H9 (cell line): ENCODE measurements around the gene C16orf89. TPM values are rescaled to one million over a fixed set of nuclear protein-coding genes. Genes with fewer than 3 reads are reported as not detected.
A peak's percentile ranks its signal among the peaks of the same experiment; 100 is the strongest.

ENCODE experiments used
- DNase-seq: peaks from one replicate; pipeline ENCODE4 v3.0.0-alpha.2; 2017
- H2AFZ ChIP-seq: one replicate; pipeline ENCODE4 v1.6.1; 2013; ENCODE audit warnings: mild to moderate bottlenecking, low read length, control low read depth, moderate library complexity
- H2AK5ac ChIP-seq: 2 replicates; pipeline ENCODE4 v1.6.1; 2013; ENCODE audit warnings: low read length, control low read depth, mixed read lengths; ENCODE audit not compliant: insufficient read length
- H2BK120ac ChIP-seq: one replicate; pipeline ENCODE4 v1.6.1; 2013; ENCODE audit warnings: low read depth, mild to moderate bottlenecking, low read length, control low read depth, inconsistent platforms; ENCODE audit not compliant: poor library complexity, severe bottlenecking
- H2BK12ac ChIP-seq: 2 replicates; pipeline ENCODE4 v1.6.1; 2013; ENCODE audit warnings: low read length, control low read depth, mixed read lengths, low read depth; ENCODE audit not compliant: insufficient read length
- H2BK15ac ChIP-seq: 2 replicates; pipeline ENCODE4 v1.6.1; 2013; ENCODE audit warnings: low read depth, low read length, control low read depth
- H2BK20ac ChIP-seq: one replicate; pipeline ENCODE4 v1.6.1; 2013; ENCODE audit warnings: low read depth, mild to moderate bottlenecking, low read length, control low read depth, inconsistent platforms; ENCODE audit not compliant: poor library complexity, severe bottlenecking
- H2BK5ac ChIP-seq: 2 replicates; pipeline ENCODE4 v1.6.1; 2013; ENCODE audit warnings: low read length, control low read depth, mixed read lengths; ENCODE audit not compliant: insufficient read length
- H3K14ac ChIP-seq: 2 replicates; pipeline ENCODE4 v1.6.1; 2013; ENCODE audit warnings: low read length, control low read depth; ENCODE audit not compliant: insufficient read depth
- H3K18ac ChIP-seq: 2 replicates; pipeline ENCODE4 v1.6.1; 2013; ENCODE audit warnings: low read depth, mild to moderate bottlenecking, mixed read lengths, low read length, control low read depth; ENCODE audit not compliant: insufficient read length
- H3K23ac ChIP-seq: 2 replicates; pipeline ENCODE4 v1.6.1; 2013; ENCODE audit warnings: low read length, control low read depth, mixed read lengths, low read depth; ENCODE audit not compliant: insufficient read length
- H3K23me2 ChIP-seq: 2 replicates; pipeline ENCODE4 v1.6.1; 2013; ENCODE audit warnings: low read depth, mild to moderate bottlenecking, mixed read lengths, low read length, control low read depth; ENCODE audit not compliant: insufficient read length, poor library complexity, severe bottlenecking
- H3K27ac ChIP-seq: 2 replicates; pipeline ENCODE4 v1.5.1; 2013; ENCODE audit warnings: low read length, control low read depth, mixed read lengths, low read depth; ENCODE audit not compliant: insufficient read length
- H3K27me3 ChIP-seq: 2 replicates; pipeline ENCODE4 v1.6.1; 2013; ENCODE audit warnings: low read length, control low read depth, inconsistent platforms; ENCODE audit not compliant: insufficient read depth
- H3K4ac ChIP-seq: 2 replicates; pipeline ENCODE4 v1.6.1; 2013; ENCODE audit warnings: low read depth, mild to moderate bottlenecking, control low read depth, inconsistent platforms, low read length, moderate library complexity
- H3K4me1 ChIP-seq: 2 replicates; pipeline ENCODE4 v1.6.1; 2013; ENCODE audit warnings: low read length, control low read depth, inconsistent platforms; ENCODE audit not compliant: insufficient read depth
- H3K4me2 ChIP-seq: 2 replicates; pipeline ENCODE4 v1.6.1; 2013; ENCODE audit warnings: low read length, control low read depth, mixed read lengths; ENCODE audit not compliant: insufficient read length, insufficient read depth
- H3K56ac ChIP-seq: 2 replicates; pipeline ENCODE4 v1.6.1; 2013; ENCODE audit warnings: low read depth, mild to moderate bottlenecking, mixed read lengths, low read length, control low read depth; ENCODE audit not compliant: insufficient read length
- H3K79me1 ChIP-seq: 2 replicates; pipeline ENCODE4 v1.6.1; 2013; ENCODE audit warnings: low read depth, mild to moderate bottlenecking, moderate library complexity, low read length, control low read depth, inconsistent platforms; ENCODE audit not compliant: insufficient read depth, poor library complexity, severe bottlenecking
- H3K79me2 ChIP-seq: 2 replicates; pipeline ENCODE4 v1.6.1; 2013; ENCODE audit warnings: low read length, control low read depth, inconsistent platforms; ENCODE audit not compliant: insufficient read depth
- H3K9ac ChIP-seq: 2 replicates; pipeline ENCODE4 v1.6.1; 2013; ENCODE audit warnings: low read length, control low read depth, mixed read lengths; ENCODE audit not compliant: insufficient read length; ENCODE audit errors: extremely low read depth
- H3K9me3 ChIP-seq: one replicate; pipeline ENCODE4 v1.6.1; 2013; ENCODE audit warnings: low read depth, low read length, inconsistent platforms; ENCODE audit not compliant: control insufficient read depth
- H3T11ph ChIP-seq: one replicate; pipeline ENCODE4 v1.6.1; 2013; ENCODE audit warnings: mild to moderate bottlenecking, low read length, control low read depth, inconsistent platforms
- H4K20me1 ChIP-seq: one replicate; pipeline ENCODE4 v1.6.1; 2013; ENCODE audit not compliant: control insufficient read depth, insufficient read length, insufficient read depth
- H4K5ac ChIP-seq: 2 replicates; pipeline ENCODE4 v1.6.1; 2013; ENCODE audit warnings: low read depth, mild to moderate bottlenecking, mixed read lengths, low read length, control low read depth; ENCODE audit not compliant: insufficient read length
- H4K8ac ChIP-seq: replicated peaks from 2 replicates; pipeline ENCODE4 v1.6.1; 2013; ENCODE audit warnings: low read length, control low read depth, mixed read lengths, low read depth; ENCODE audit not compliant: insufficient read length
- H4K91ac ChIP-seq: 2 replicates; pipeline ENCODE4 v1.6.1; 2013; ENCODE audit warnings: low read depth, mild to moderate bottlenecking, moderate library complexity, mixed read lengths, low read length, control low read depth; ENCODE audit not compliant: insufficient read length
- H3K27ac Mint-ChIP-seq, 3 experiments: 2 replicates in 2 of 3; 3 replicates in 1 of 3; pipeline ENCODE4 v1.8.0; 2020 to 2021; ENCODE audit warnings: mixed read lengths in 3 of 3, mild to moderate bottlenecking in 1 of 3, moderate library complexity in 1 of 3
- H3K27me3 Mint-ChIP-seq: 2 replicates; pipeline ENCODE4 v1.8.0; 2021; ENCODE audit warnings: low read depth, mild to moderate bottlenecking, moderate library complexity, mixed read lengths
- H3K36me3 Mint-ChIP-seq, 3 experiments: 2 replicates in 2 of 3; 3 replicates in 1 of 3; pipeline ENCODE4 v1.8.0; 2020 to 2021; ENCODE audit warnings: low read depth in 3 of 3, mixed read lengths in 3 of 3; ENCODE audit not compliant: insufficient read depth in 1 of 3
- H3K4me1 Mint-ChIP-seq, 2 experiments: 2 replicates each; pipeline ENCODE4 v1.8.0; 2020; ENCODE audit warnings: mixed read lengths in 2 of 2
- H3K4me3 Mint-ChIP-seq, 2 experiments: 2 replicates in 1 of 2; 3 replicates in 1 of 2; pipeline ENCODE4 v1.8.0; 2020 to 2021; ENCODE audit warnings: mild to moderate bottlenecking in 2 of 2, mixed read lengths in 2 of 2, moderate library complexity in 1 of 2
- H3K9me3 Mint-ChIP-seq, 2 experiments: 2 replicates in 1 of 2; 3 replicates in 1 of 2; pipeline ENCODE4 v1.8.0; 2020; ENCODE audit warnings: mild to moderate bottlenecking in 2 of 2, mixed read lengths in 2 of 2, moderate library complexity in 1 of 2
- WGBS: extraction: QIAGEN DNeasy Blood & Tissue Kit; methylation state at CpG from one replicate; pipeline ENCODE4 v1.1.7; 2013; ENCODE audit warnings: missing lambda C conversion rate, low lambda C conversion rate, mixed read lengths; ENCODE audit not compliant: insufficient read length; ENCODE audit errors: extremely low coverage; 5-methylcytosine and 5-hydroxymethylcytosine counted together
- total RNA-seq: library from RNA; stranded (reverse); gene quantifications from 2 replicates; pipeline ENCODE4 v1.2.1, GENCODE V29; 2021
- TF ChIP-seq, protein P1 (sequence below): fragments of 200-600 bp; sonication (generic); conservative IDR thresholded peaks from 3 replicates; pipeline ENCODE4 v1.8.0; 2021; ENCODE audit warnings: antibody characterized with exemption, mild to moderate bottlenecking

Gene C16orf89
- total RNA-seq, 1 experiment from 2014 or later = 2.5 TPM

DNA sequence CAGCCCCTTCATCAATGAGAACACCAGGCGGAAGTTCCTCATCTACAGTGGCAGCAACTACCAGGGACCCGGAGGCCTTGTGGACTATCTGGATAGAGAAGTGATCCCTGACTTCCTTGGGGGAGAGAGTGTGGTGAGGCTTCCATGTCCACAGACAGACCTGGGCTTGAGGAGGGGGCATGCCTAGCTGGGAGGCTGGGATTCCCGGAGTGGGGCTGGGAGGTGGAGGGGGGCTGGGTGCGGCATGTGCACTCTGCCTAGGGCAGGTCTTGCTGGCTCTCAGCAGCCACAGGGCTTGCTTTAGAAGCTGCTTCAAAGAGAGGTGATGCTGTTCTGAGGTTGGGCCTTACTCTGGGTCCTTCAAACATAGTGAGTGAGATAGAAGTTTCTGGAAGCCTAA, 59.8 kb downstream of the C16orf89 start:
- H3K27me3 ChIP-seq = no peaks in the 10 kb centered on the region
- no peaks in the 10 kb centered on the region for H3K79me2 ChIP-seq
- no peaks in the 10 kb centered on the region for H3K79me1 ChIP-seq
- no peak overlapping the region for H3K27ac ChIP-seq
- Mint-ChIP-seq H3K4me1 (peaks cover 6 to 7% of the 10 kb centered on the region in 2 experiments), H3K9me3 (peaks cover 2 to 4% of the 10 kb centered on the region in 2 experiments; a peak in 3 of 5 replicates), H3K4me3 (no peak overlapping the region), H3K27me3 (peaks cover 3% of the 10 kb centered on the region; the same call in 1 of the 2 replicates), H3K36me3 (peaks cover 0 to 4% (median 2%) of the 10 kb centered on the region in 3 experiments; a peak in 3 of 7 replicates), H3K27ac (peak overlapping the region in 2 of 3 experiments; percentile 32 to 65; a peak in 1 of 7 replicates)
- no peak overlapping the region for H3K56ac ChIP-seq
- no peak overlapping the region for H2BK15ac ChIP-seq
- H3K4ac ChIP-seq = no peak overlapping the region
- WGBS = no CpG with 5 or more reads among the region's 4 CpGs
- no peak overlapping the region for H2BK5ac ChIP-seq
- H3K4me2 ChIP-seq = no peak overlapping the region
- no peak overlapping the region for H3K14ac ChIP-seq
- no peak overlapping the region for H4K91ac ChIP-seq
- H2BK20ac ChIP-seq = no peak overlapping the region
- no peak overlapping the region for H4K8ac ChIP-seq
- no peaks in the 10 kb centered on the region for H4K20me1 ChIP-seq
- H3K4me1 ChIP-seq = no peaks in the 10 kb centered on the region
- H2BK12ac ChIP-seq = no peak overlapping the region
- no peak overlapping the region for H2AFZ ChIP-seq
- H3K9ac ChIP-seq = no peak overlapping the region
- no peak overlapping the region for H3K18ac ChIP-seq
- H2AK5ac ChIP-seq = no peak overlapping the region
- TF ChIP-seq, protein P1, sequence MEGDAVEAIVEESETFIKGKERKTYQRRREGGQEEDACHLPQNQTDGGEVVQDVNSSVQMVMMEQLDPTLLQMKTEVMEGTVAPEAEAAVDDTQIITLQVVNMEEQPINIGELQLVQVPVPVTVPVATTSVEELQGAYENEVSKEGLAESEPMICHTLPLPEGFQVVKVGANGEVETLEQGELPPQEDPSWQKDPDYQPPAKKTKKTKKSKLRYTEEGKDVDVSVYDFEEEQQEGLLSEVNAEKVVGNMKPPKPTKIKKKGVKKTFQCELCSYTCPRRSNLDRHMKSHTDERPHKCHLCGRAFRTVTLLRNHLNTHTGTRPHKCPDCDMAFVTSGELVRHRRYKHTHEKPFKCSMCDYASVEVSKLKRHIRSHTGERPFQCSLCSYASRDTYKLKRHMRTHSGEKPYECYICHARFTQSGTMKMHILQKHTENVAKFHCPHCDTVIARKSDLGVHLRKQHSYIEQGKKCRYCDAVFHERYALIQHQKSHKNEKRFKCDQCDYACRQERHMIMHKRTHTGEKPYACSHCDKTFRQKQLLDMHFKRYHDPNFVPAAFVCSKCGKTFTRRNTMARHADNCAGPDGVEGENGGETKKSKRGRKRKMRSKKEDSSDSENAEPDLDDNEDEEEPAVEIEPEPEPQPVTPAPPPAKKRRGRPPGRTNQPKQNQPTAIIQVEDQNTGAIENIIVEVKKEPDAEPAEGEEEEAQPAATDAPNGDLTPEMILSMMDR = no peak
- DNase-seq = no peak
- H3K23ac ChIP-seq = no peak overlapping the region
- H4K5ac ChIP-seq = no peak overlapping the region
- H3T11ph ChIP-seq = no peak overlapping the region
- no peaks in the 10 kb centered on the region for H3K23me2 ChIP-seq
- no peaks in the 10 kb centered on the region for H3K9me3 ChIP-seq
- no peak overlapping the region for H2BK120ac ChIP-seq
